MM.1S (cell line): ENCODE data around the gene GLIPR1L1.

Experiments used
- DNase-seq: peaks from one replicate; pipeline ENCODE4 v3.0.0-alpha.2; 2015
- H2AFZ ChIP-seq: fragments of 300-600 bp; sonication (generic); 2 replicates; pipeline ENCODE4 v1.6.0; 2016; ENCODE audit warnings: antibody characterized with exemption, low read length
- H3F3A ChIP-seq: fragments of 300-600 bp; sonication (generic); 2 replicates; pipeline ENCODE4 v1.6.1; 2016; ENCODE audit warnings: mild to moderate bottlenecking, antibody characterized with exemption, low read length, moderate library complexity, mixed read lengths; ENCODE audit not compliant: insufficient read depth
- H3K27ac ChIP-seq: fragments of 300-600 bp; sonication (generic); 2 replicates; pipeline ENCODE4 v1.5.1; 2016; ENCODE audit warnings: mild to moderate bottlenecking, low read length
- H3K27me3 ChIP-seq: fragments of 300-600 bp; sonication (generic); replicated peaks from 2 replicates; pipeline ENCODE4 v1.6.0; 2016; ENCODE audit warnings: low read length; ENCODE audit not compliant: insufficient read depth
- H3K36me3 ChIP-seq: fragments of 300-600 bp; sonication (generic); replicated peaks from 2 replicates; pipeline ENCODE4 v1.6.1; 2016; ENCODE audit warnings: mild to moderate bottlenecking, low read length, mixed read lengths; ENCODE audit not compliant: insufficient read depth
- H3K4me1 ChIP-seq: fragments of 300-600 bp; sonication (generic); 2 replicates; pipeline ENCODE4 v1.6.1; 2016; ENCODE audit warnings: low read length, mixed read lengths
- H3K4me2 ChIP-seq: fragments of 300-600 bp; sonication (generic); 2 replicates; pipeline ENCODE4 v1.6.0; 2016; ENCODE audit warnings: low read depth, low read length
- H3K4me3 ChIP-seq: fragments of 300-600 bp; sonication (generic); 2 replicates; pipeline ENCODE4 v1.5.1; 2016; ENCODE audit warnings: low read length, mixed read lengths
- H3K79me2 ChIP-seq: fragments of 300-600 bp; sonication (generic); 2 replicates; pipeline ENCODE4 v1.6.1; 2016; ENCODE audit warnings: mixed run types, low read length, mixed read lengths
- H3K9ac ChIP-seq: fragments of 300-600 bp; sonication (generic); 2 replicates; pipeline ENCODE4 v1.6.1; 2016; ENCODE audit warnings: low read length, mixed read lengths
- H3K9me2 ChIP-seq: fragments of 300-600 bp; sonication (generic); replicated peaks from 2 replicates; pipeline ENCODE4 v1.6.1; 2016; ENCODE audit warnings: mild to moderate bottlenecking, low read length, mixed read lengths; ENCODE audit not compliant: insufficient read depth
- H3K9me3 ChIP-seq: fragments of 300-600 bp; sonication (generic); replicated peaks from 2 replicates; pipeline ENCODE4 v1.6.1; 2016; ENCODE audit warnings: mild to moderate bottlenecking, low read length, mixed read lengths; ENCODE audit not compliant: insufficient read depth
- H4K20me1 ChIP-seq: fragments of 300-600 bp; sonication (generic); 2 replicates; pipeline ENCODE4 v1.6.1; 2016; ENCODE audit warnings: mild to moderate bottlenecking, low read length, moderate library complexity, mixed read lengths; ENCODE audit not compliant: insufficient read depth
- EZH2 ChIP-seq: fragments of 300-600 bp; sonication (generic); optimal IDR thresholded peaks from 2 replicates; pipeline ENCODE3; 2017; ENCODE audit warnings: low read depth, mild to moderate bottlenecking, antibody characterized with exemption, low read length, mixed read lengths
- EZH2phosphoT487 ChIP-seq: fragments of 300-600 bp; sonication (generic); IDR thresholded peaks from 2 replicates; pipeline ENCODE4 v1.6.1; 2018; ENCODE audit warnings: antibody characterized with exemption, low read length
- TF ChIP-seq, protein P1 (sequence below): fragments of 300-600 bp; sonication (generic); IDR thresholded peaks from 2 replicates; pipeline ENCODE4 v1.5.1; 2016; ENCODE audit warnings: antibody characterized with exemption, low read length, mixed read lengths

Gene GLIPR1L1

DNA sequence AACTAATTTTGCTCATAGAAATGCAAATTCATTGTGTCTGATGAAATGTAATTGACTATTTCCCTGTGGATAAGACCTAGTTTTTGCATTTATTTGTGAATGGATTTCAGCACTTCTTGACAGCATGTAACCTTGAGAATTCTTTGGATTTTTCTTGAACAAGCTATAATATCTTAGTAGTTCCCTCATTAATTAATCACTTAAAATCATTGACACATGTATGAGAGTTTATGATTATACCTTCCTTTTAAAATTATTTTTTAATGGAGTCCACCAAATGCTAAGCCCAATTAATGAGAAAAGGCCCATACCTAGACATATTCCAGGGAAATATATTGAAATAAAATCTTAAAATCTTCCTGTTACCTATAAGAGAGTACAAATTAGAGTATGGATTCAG lies 73.2 kb downstream of the GLIPR1L1 start:
- H3K36me3 ChIP-seq: no peaks in the 10 kb centered on the region
- no peak overlapping the region for H3K27ac ChIP-seq
- H3K4me2 ChIP-seq: no peak overlapping the region
- H3K79me2 ChIP-seq: no peaks in the 10 kb centered on the region
- no peaks in the 10 kb centered on the region for H3K9me2 ChIP-seq
- no peaks in the 10 kb centered on the region for H3F3A ChIP-seq
- no peak overlapping the region for H2AFZ ChIP-seq
- no peak overlapping the region for H3K9ac ChIP-seq
- no peak for TF ChIP-seq EZH2phosphoT487
- TF ChIP-seq EZH2: no peak
- TF ChIP-seq, protein P1, sequence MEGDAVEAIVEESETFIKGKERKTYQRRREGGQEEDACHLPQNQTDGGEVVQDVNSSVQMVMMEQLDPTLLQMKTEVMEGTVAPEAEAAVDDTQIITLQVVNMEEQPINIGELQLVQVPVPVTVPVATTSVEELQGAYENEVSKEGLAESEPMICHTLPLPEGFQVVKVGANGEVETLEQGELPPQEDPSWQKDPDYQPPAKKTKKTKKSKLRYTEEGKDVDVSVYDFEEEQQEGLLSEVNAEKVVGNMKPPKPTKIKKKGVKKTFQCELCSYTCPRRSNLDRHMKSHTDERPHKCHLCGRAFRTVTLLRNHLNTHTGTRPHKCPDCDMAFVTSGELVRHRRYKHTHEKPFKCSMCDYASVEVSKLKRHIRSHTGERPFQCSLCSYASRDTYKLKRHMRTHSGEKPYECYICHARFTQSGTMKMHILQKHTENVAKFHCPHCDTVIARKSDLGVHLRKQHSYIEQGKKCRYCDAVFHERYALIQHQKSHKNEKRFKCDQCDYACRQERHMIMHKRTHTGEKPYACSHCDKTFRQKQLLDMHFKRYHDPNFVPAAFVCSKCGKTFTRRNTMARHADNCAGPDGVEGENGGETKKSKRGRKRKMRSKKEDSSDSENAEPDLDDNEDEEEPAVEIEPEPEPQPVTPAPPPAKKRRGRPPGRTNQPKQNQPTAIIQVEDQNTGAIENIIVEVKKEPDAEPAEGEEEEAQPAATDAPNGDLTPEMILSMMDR: no peak
- no peaks in the 10 kb centered on the region for H3K27me3 ChIP-seq
- DNase-seq: no peak
- H3K4me3 ChIP-seq: no peak overlapping the region
- H4K20me1 ChIP-seq: no peaks in the 10 kb centered on the region
- no peaks in the 10 kb centered on the region for H3K9me3 ChIP-seq
- H3K4me1 ChIP-seq: no peaks in the 10 kb centered on the region

DNA sequence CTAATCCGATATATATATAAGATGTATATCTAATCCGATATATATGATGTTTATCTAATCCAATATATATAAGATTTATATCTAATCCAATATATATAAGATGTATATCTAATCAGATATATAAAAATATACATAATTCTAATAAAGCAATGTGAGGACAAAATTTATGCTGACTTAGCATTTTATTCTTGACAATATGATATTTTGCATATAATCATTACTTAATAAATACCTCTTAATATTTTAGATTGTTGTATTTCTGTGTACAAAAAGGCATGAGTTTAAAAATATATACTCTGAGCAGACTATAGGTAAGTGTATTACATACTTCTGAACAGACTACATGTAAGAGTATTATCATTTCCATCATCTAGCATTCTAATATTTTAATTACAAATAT lies 75.4 kb downstream of the GLIPR1L1 start:
- H3K4me2 ChIP-seq: no peak overlapping the region
- no peaks in the 10 kb centered on the region for H3K4me1 ChIP-seq
- H2AFZ ChIP-seq: no peak overlapping the region
- H3K36me3 ChIP-seq: no peaks in the 10 kb centered on the region
- no peaks in the 10 kb centered on the region for H4K20me1 ChIP-seq
- H3K9me3 ChIP-seq: no peaks in the 10 kb centered on the region
- no peak for DNase-seq
- H3K79me2 ChIP-seq: no peaks in the 10 kb centered on the region
- no peaks in the 10 kb centered on the region for H3F3A ChIP-seq
- TF ChIP-seq EZH2phosphoT487: no peak
- no peak for TF ChIP-seq EZH2
- TF ChIP-seq, protein P1: no peak
- H3K9ac ChIP-seq: no peak overlapping the region
- no peak overlapping the region for H3K4me3 ChIP-seq
- no peak overlapping the region for H3K27ac ChIP-seq
- no peaks in the 10 kb centered on the region for H3K9me2 ChIP-seq
- H3K27me3 ChIP-seq: no peaks in the 10 kb centered on the region

GRCh38 chr12:75414671-75415070 lies 80.2 kb downstream of the GLIPR1L1 start:
- Histone ChIP-seq H3K9me3 (no peaks in the 10 kb centered on the region), H4K20me1 (no peaks in the 10 kb centered on the region), H3K36me3 (no peaks in the 10 kb centered on the region), H3K4me1 (no peaks in the 10 kb centered on the region), H2AFZ (no peak overlapping the region), H3K4me3 (no peak overlapping the region), H3K9me2 (no peaks in the 10 kb centered on the region), H3K4me2 (no peak overlapping the region), H3K79me2 (no peaks in the 10 kb centered on the region), H3K27me3 (no peaks in the 10 kb centered on the region), H3F3A (no peaks in the 10 kb centered on the region), H3K9ac (no peak overlapping the region), H3K27ac (no peak overlapping the region)
- no peak for DNase-seq
- TF ChIP-seq EZH2phosphoT487 (no peak), EZH2 (no peak)
- TF ChIP-seq, protein P1: no peak

GRCh38 chr12:75419841-75420240 lies 85.4 kb downstream of the GLIPR1L1 start:
- no peak for DNase-seq
- TF ChIP-seq EZH2phosphoT487: no peak
- TF ChIP-seq EZH2: no peak
- Histone ChIP-seq H3F3A (no peaks in the 10 kb centered on the region), H3K27me3 (no peaks in the 10 kb centered on the region), H4K20me1 (no peaks in the 10 kb centered on the region), H3K9me2 (no peaks in the 10 kb centered on the region), H3K4me1 (no peaks in the 10 kb centered on the region), H3K9me3 (no peaks in the 10 kb centered on the region), H3K4me3 (no peak overlapping the region), H2AFZ (no peak overlapping the region), H3K36me3 (no peaks in the 10 kb centered on the region), H3K4me2 (no peak overlapping the region), H3K79me2 (no peaks in the 10 kb centered on the region), H3K27ac (no peak overlapping the region), H3K9ac (no peak overlapping the region)
